ENCODE results near the gene RAB17. TPM values are rescaled to one million over a fixed set of nuclear protein-coding genes. Genes with fewer than 3 reads are reported as not detected.

The RAB17 gene
- total and polyA plus RNA-seq, 10 of the 15 experiments (the other 5 are each of a cell fraction or from before 2014, with no cell fraction given) = 0.07 to 1.4 (median 0.28) TPM; not detected in 3

- DNase-seq (ENCODE audit: low read depth, low spot score) (no peak), ATAC-seq (no peak), FAIRE-seq (no peak)
- ChIA-PET SMC1A (ENCODE audit: uncharacterized antibody, unreplicated experiment) (no interaction called here), POLR2A (no interaction called here), RAD21 (ENCODE audit: unreplicated experiment) (interaction anchor here (1.1 kb wide), 1 partner anchor 68 kb away, joined by 3 read pairs; no protein-coding TSS in a partner anchor), CTCF (interaction anchor here (1.0 to 1.6 kb wide), 3 partner anchors 89 to 170 kb away, joined by 3 to 6 read pairs (median 5); no protein-coding TSS in a partner anchor)
- Histone ChIP-seq H3K27ac (ENCODE audit: control insufficient read depth, insufficient read depth) (no peak overlapping the region), H3K9ac (ENCODE audit: control insufficient read depth, insufficient read depth, low read length) (no peak overlapping the region), H2AFZ (ENCODE audit: control insufficient read depth, low read depth, low read length) (no peak overlapping the region), H3K27me3 (replicated peaks in 1 of 2; ENCODE audit: control insufficient read depth in 2 of 2, insufficient read depth in 2 of 2, low read length in 1 of 2) (no peaks in the 10 kb centered on the region), H3K4me3 (no peak overlapping the region), H3K79me2 (ENCODE audit: control insufficient read depth, insufficient read depth, low read length) (no peaks in the 10 kb centered on the region), H4K20me1 (ENCODE audit: control insufficient read depth, insufficient read depth) (no peaks in the 10 kb centered on the region), H3K36me3 (ENCODE audit: control insufficient read depth in 2 of 2, insufficient read depth in 2 of 2, low read length in 1 of 2) (no peaks in the 10 kb centered on the region), H3K4me1 (ENCODE audit: control insufficient read depth, insufficient read depth, low read length) (peaks cover 8% of the 10 kb centered on the region), H3K9me3 (replicated peaks; ENCODE audit: control insufficient read depth, insufficient read depth, low read length) (no peaks in the 10 kb centered on the region), H3K4me2 (ENCODE audit: control insufficient read depth, insufficient read depth) (no peak overlapping the region)
- TF ChIP-seq RAD21 (IDR thresholded peaks at IDR 0.05; ENCODE audit: insufficient read depth, low read depth, low read length) (0 out of 2 replicates have a peak, but pooled peaks have one; percentile 6), RFX5 (IDR thresholded peaks at IDR 0.05; ENCODE audit: low read depth, low read length) (no peak)
- TF ChIP-seq, protein P1, sequence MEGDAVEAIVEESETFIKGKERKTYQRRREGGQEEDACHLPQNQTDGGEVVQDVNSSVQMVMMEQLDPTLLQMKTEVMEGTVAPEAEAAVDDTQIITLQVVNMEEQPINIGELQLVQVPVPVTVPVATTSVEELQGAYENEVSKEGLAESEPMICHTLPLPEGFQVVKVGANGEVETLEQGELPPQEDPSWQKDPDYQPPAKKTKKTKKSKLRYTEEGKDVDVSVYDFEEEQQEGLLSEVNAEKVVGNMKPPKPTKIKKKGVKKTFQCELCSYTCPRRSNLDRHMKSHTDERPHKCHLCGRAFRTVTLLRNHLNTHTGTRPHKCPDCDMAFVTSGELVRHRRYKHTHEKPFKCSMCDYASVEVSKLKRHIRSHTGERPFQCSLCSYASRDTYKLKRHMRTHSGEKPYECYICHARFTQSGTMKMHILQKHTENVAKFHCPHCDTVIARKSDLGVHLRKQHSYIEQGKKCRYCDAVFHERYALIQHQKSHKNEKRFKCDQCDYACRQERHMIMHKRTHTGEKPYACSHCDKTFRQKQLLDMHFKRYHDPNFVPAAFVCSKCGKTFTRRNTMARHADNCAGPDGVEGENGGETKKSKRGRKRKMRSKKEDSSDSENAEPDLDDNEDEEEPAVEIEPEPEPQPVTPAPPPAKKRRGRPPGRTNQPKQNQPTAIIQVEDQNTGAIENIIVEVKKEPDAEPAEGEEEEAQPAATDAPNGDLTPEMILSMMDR (IDR thresholded peaks at IDR 0.05 in 2 of 3, conservative IDR thresholded peaks at IDR 0.05 in 1 of 3; ENCODE audit: control insufficient read depth in 2 of 3, extremely low read depth in 1 of 3, insufficient read depth in 1 of 3, low read depth in 3 of 3, low read length in 3 of 3) = peak in 1 of 3 experiments; percentile 12; a peak in 2 of 6 replicates
- TF ChIP-seq, protein P2, sequence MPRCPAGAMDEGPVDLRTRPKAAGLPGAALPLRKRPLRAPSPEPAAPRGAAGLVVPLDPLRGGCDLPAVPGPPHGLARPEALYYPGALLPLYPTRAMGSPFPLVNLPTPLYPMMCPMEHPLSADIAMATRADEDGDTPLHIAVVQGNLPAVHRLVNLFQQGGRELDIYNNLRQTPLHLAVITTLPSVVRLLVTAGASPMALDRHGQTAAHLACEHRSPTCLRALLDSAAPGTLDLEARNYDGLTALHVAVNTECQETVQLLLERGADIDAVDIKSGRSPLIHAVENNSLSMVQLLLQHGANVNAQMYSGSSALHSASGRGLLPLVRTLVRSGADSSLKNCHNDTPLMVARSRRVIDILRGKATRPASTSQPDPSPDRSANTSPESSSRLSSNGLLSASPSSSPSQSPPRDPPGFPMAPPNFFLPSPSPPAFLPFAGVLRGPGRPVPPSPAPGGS (IDR thresholded peaks at IDR 0.05; ENCODE audit: borderline replicate concordance, insufficient read depth, low read depth, low read length, poor library complexity, severe bottlenecking) = no peak
- in situ Hi-C loops (cut with MboI) (no loop called here), intact Hi-C loops (cut with micrococcal nuclease; ENCODE audit: unreplicated experiment) (no loop called here)
- no TSS peak for BruUV-seq (replicated peaks)
- WGBS (ENCODE audit: insufficient coverage, insufficient replicate concordance, low lambda C conversion rate, missing lambda C conversion rate) = 86% methylated on average over 9 of the region's 9 CpGs
Measured at GRCh38 chr2:237604960-237605359, 14.4 kb upstream of the RAB17 start.

Measured in GM12878 (cell line).